ENCODE results near the gene SIRT7. TPM values are rescaled to one million over a fixed set of nuclear protein-coding genes. Genes with fewer than 3 reads are reported as not detected.

SIRT7 gene
- total and polyA plus RNA-seq, 11 donors: 3.6 to 13.2 (median 6.8) TPM

GRCh38 chr17:81927653-81928543 lies 9.9 kb upstream of the SIRT7 start, which contains the start of gene MAFG:
Gene MAFG (minus strand): TSS chr17:81927735. CDS start chr17:81923185, 4,550 bp downstream.
- peaks cover 0 to 14% (median 0%) of the 10 kb centered on the region in 9 donors for H3K27me3 ChIP-seq
- H3K9me3 ChIP-seq: no peaks in the 10 kb centered on the region
- H3K4me1 ChIP-seq: peaks cover 21 to 51% (median 41%) of the 10 kb centered on the region in 12 donors
- WGBS, 4 donors: 1% methylated on average over 36 to 98 of the region's 98 CpGs
- H3K4me3 ChIP-seq: peak within 1 kb of the TSS; percentile 84 to 98 (median 94)
- DNase-seq (peak; percentile 91 to 96 (median 93)), ATAC-seq (peak; percentile 33 to 70 (median 59))
- intact Hi-C loops (cut with DNase I): loop anchor here in 1 of 10 donors (5.0 kb wide), 1 partner anchor 56 kb away; the partner anchor contains the start of gene ARHGDIA
- TF ChIP-seq POLR2A (IDR thresholded peaks at IDR 0.05) (peak; percentile 27 to 69), CTCF (IDR thresholded peaks at IDR 0.05) (peak in 7 of 12 donors; percentile 11 to 51 (median 31))
- peak within 1 kb of the TSS; percentile 86 to 99 (median 95) for H3K27ac ChIP-seq
- H3K36me3 ChIP-seq: peaks cover 0 to under 1% (median 0%) of the 10 kb centered on the region in 9 donors

DNA sequence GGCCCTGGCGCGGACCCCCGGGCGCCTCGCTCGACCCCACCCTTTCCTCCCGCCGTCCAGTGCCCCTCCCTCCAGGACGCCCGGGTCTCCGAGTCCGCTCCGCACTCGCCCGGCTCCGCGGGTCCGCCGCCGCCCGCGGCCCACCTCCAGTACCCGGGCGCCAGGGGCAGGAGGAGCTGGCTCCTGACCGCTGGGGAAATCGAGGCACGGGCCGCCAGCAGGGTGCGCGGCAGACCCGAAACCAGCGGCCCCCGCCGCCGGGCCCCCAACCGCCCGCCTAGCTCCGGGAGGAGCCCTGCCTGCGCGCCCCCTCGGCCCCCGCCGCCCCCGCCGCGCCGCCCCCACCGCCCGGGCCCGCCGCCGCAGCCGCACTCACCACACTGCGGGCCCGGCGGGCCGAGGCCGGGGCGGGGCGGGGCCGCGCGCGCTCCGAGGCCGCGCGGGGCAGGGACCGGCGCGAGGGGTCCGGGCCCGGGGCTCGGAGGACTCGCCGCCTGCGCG lies 9.2 kb upstream of the SIRT7 start:
- H3K4me3 ChIP-seq: peak overlapping the region; percentile 84 to 98 (median 94)
- H3K9me3 ChIP-seq: no peaks in the 10 kb centered on the region
- WGBS, 4 donors: 0 to 1% (median 1%) methylated on average over 7 to 78 of the region's 78 CpGs
- peak in 1 of 4 donors; percentile 1 for ATAC-seq
- DNase-seq: no peak
- H3K27ac ChIP-seq: peak overlapping the region; percentile 86 to 99 (median 95)
- H3K36me3 ChIP-seq: peaks cover 0 to 7% (median 6%) of the 10 kb centered on the region in 9 donors
- intact Hi-C loops (cut with DNase I): loop anchor here in 1 of 10 donors (5.0 kb wide), 1 partner anchor 55 kb away; the partner anchor contains the start of gene ARHGDIA
- H3K4me1 ChIP-seq: peaks cover 21 to 58% (median 45%) of the 10 kb centered on the region in 12 donors
- TF ChIP-seq POLR2A (IDR thresholded peaks at IDR 0.05): no peak
- peak in 2 of 12 donors; percentile 6 to 9 for TF ChIP-seq CTCF (IDR thresholded peaks at IDR 0.05)
- peaks cover 0 to 14% (median 0%) of the 10 kb centered on the region in 9 donors for H3K27me3 ChIP-seq

- Histone ChIP-seq H3K4me3 (peak overlapping the region; percentile 84 to 98 (median 94)), H3K4me1 (peaks cover 21 to 64% (median 45%) of the 10 kb centered on the region in 12 donors), H3K27me3 (peaks cover 0 to 14% (median 0%) of the 10 kb centered on the region in 9 donors), H3K9me3 (no peaks in the 10 kb centered on the region), H3K36me3 (peaks cover 0 to 13% (median 11%) of the 10 kb centered on the region in 9 donors), H3K27ac (peak overlapping the region; percentile 86 to 99 (median 95))
- DNase-seq: peak; percentile 84 to 89 (median 87)
- 0 to 1% (median 0%) methylated on average over 20 to 46 of the region's 46 CpGs for WGBS, 4 donors
- intact Hi-C loops (cut with DNase I): loop anchor here in 1 of 10 donors (5.0 kb wide), 1 partner anchor 54 kb away; the partner anchor contains the start of gene ARHGDIA
- ATAC-seq: peak; percentile 56 to 74 (median 58)
- TF ChIP-seq CTCF (IDR thresholded peaks at IDR 0.05) (no peak), POLR2A (IDR thresholded peaks at IDR 0.05) (no peak)
Measured at GRCh38 chr17:81926451-81927151, 8.6 kb upstream of the SIRT7 start.

Measured in heart left ventricle (tissue), 16 donors.